EH (cell line): ENCODE measurements around the gene CHCHD2.
"Not testable (repeated sequence)": the region's sequence is repeated elsewhere in the genome, so short reads cannot be mapped to it uniquely, and the experiment has no call there.

ENCODE experiments used
- DNase-seq: peaks from one replicate; pipeline ENCODE4 v3.0.0-alpha.2; 2015; ENCODE audit warnings: low read depth

The CHCHD2 gene, protein sequence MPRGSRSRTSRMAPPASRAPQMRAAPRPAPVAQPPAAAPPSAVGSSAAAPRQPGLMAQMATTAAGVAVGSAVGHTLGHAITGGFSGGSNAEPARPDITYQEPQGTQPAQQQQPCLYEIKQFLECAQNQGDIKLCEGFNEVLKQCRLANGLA

DNA sequence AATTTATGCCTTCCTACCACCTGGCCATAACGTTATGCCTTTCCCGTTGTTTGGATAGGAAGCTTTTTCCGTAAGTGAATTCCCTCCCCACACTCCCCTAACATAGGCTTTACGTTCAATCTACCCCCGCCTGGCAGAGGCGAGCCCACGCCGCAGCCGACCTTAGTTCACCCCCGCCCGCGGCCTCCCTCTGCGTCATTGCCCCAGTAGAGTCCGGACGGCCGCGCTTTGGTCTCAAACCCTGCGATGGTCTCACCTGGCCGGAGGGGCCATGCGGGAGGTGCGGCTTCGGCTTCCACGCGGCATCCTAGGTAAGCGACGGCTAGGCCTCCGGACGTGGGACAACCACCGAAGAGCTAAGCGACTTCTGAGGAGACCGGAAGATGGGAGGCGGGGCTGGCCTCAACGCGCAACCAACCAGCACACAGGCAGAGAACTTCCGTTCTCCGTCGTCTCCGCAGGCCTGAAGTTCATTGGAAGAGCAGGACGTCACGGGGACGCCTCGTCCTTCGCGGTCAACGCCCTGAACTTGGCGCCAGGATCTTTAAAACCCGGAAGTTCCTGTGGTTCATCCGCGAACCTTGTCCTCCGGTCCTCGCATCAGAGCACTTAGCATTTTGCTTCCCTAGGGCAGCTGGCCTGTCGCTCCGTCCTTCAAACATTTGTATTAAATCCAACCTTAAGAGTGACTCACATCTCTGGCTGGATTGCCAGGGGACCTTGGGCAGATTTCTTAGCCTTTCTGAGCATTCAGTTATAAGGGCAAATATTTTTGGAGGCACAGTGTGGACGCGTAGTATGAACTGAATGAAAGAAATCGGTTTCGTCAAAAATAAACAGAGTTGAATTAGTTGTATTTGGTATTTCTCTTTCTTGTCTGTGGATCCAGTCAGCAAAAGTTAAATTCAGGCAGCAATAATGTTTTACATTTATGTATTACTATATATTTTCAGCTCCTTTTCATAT lies at the start of gene CHCHD2:
Gene CHCHD2, minus strand, starts transcription at position 369 of the 966 bp plus-strand sequence. Its CDS starts 63 bp downstream, at position 306.
- peak; percentile 99 for DNase-seq

DNA sequence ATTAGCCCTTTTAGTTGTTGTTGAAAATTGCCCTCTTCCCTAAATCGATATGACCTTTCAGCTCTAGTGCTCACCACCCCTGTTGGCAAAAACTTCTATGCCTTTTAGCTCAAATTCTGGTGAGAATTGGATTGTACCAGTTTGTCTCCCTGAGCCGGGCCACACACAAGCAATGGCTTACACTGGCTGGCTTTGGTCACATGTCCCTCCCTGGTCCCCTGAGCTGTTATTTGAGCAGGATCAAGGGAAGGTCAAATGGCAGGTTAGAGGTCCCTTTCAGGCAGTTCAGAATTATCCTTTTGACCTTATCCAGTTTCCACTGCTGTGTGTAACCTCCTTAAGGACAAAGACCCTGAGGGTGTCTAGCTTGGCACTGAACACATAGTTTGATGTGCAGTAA lies 24.8 kb upstream of the CHCHD2 start:
- not testable (repeated sequence) for DNase-seq

DNA sequence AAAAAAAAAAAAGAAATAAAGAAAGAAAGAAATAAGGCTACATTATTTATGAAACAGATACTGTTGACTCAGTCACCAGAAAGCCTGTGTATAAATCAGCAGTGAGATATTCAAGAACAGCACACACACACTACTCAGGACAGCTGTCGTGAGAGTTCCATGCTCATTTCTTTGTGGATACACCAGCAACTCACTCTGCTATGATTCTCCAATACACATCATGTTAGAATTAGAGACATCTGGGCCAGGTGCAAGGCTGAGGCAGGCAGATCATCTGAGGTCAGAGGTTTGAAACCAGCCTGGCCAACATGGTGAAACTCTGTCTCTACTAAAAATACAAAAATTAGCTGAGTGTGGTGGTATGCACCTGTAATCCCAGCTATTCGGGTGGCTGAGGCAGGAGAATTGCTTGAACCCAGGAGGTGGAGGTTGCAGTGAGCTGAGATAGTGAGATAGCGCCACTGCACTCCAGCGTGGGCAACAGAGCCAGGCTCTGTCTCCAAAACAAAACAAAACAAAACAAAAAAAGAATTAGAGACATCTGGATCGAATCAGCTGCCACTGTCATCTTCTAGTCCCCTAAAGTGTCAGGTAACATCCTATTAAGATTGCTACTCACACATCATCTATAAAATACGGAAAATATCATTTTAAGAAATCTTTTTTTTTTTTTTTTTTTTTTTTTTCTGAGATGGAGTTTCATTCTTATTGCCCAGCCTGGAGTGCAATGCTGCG lies 21.1 kb upstream of the CHCHD2 start:
- no peak for DNase-seq

DNA sequence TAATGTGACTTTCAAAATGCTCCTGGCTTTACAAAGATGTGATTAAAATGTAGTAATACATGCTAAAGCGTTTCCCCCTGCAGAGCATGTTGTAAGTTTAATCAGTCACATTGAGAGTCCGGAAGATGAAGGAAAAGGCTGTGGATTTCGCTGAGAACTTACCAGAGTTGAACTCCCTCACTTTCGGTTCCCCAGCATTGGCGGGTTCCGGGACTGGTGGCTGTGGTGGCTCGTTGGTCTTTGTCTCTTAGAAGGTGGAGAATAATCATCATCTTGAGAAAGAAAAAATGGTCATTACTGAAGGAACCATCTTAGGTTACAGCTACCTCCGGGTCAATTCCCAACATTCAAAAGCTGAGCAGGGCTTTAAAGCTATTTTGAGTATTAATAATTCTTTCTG lies 19.6 kb upstream of the CHCHD2 start:
- DNase-seq = no peak

DNA sequence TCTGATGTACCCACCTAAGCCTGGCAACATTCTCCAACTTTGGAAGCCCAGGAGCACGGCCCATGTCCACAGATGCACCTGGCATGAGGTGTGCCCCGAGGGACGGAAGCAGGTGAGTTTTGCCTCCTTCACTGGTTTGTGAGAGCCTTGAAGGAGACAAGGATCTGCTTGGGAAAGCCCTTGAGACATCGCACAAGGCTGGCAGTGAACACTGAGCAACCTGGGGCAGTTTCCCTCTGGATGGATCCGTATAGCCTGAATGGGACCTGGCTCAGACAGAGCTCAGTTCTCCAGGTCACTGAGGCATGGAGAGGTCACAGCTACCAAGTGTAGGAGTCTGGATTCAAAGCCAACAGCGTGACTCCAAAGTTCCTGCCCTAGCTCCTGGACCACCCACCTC lies 18.7 kb upstream of the CHCHD2 start:
- DNase-seq = no peak

DNA sequence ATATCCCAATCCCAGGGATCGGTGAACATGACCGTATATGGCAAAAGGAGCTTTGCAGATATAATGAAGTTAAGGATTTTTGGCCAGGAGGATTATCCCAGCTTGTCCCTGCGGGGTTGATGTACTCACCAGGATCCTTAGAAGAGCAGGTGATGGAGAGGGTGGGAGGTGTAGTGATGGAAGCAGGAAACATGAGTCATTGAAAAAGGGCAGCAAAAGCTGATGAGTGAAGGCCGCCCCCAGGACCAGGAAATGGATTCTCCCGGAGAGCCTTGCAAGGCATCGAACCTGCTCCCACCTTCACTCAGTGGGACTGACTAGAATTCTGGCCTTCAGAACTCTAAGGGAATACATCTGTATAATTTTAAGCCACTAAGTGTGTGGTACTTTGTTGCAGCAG lies 15.2 kb upstream of the CHCHD2 start:
- DNase-seq = no peak

DNA sequence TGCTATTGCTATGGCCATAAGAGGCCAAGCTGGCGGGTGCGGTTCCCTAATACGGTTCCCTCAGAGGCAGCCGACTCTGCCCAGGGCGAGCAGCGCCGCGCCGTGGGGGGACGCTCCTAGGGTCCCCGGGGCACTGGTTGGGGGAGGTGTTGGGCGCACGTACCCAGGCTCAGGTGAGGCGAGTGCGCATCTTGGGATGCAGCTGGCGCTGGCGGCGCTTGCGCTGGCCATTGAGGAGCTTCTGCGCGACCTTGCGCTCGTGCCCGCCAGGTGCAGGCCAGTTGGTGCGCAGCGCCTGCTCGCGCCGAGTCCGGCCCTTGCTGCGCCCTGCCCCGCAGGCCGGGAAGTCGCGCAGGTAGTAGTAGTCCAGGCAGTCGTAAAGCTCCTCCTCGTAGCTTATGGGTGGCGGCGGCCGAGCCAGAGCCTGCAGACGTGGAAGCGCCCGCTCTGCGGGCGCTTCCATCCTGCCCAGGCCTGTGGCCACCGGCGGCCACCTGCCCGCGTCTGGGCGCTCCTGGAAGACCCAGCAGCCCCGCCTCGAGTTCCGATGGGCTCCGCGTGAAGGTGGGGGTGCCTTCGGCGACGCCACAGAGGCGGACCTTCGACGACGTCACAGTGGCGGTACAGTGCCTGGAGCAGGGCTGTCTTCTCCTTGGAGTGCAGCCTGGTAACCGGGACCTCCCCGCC lies 9.7 kb upstream of the CHCHD2 start, which contains the start of gene NUPR2:
Gene NUPR2, minus strand, starts transcription at position 566 of the 687 bp plus-strand sequence. Its CDS starts 103 bp downstream, at position 463.
- DNase-seq = no peak

DNA sequence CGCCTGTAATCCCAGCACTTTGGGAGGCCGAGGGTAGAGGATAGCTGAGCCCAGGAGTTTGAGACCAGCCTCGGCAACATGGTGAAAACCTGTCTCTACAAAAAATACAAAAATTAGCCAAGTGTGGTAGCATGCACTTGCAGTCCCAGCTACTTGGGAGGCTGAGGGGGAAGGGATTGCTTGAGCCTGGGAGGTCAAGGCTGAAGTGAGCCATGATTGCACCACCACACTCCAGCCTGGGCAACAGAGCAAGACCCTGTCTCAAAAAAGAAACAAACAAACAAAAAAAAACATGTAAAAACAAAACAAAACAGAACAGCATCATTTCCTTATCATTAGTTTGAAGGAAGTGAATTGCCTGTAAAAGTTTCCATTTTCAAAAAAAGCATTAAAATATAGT lies 6.0 kb upstream of the CHCHD2 start:
- DNase-seq = not testable (repeated sequence)

DNA sequence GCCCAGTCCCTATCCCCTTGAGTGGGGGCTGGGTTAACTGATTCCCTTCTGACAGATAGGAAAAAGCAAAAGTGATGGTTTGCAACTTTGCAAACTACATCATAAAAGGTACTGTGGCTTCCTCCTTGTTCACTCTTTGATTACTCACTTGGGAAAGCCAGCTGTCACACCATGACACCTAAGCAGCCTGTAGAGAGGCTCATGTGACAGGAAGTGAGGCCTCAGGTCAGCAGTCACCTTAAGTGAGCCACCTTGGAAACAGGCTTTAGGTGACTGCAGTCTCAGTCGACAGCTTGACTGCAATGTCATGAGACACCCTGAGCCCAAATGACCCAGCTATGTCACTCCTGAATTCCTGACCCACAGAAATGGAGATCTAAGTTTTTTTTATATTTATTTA lies 4.3 kb upstream of the CHCHD2 start:
- no peak for DNase-seq

DNA sequence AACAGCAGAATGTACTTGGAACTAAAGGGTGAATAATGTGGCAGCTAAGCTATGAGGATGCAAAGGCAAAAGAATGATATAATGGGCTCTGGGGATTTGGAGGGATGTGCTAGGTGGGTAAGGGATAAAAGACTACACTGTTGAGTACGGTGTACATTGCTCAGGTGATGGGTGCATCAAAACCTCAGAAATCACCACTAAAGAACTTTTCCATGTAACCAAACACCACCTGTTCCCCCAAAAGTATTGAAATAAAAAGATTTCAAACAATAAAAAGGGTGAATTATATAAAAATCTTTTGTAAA lies 1.6 kb upstream of the CHCHD2 start:
- DNase-seq = no peak

DNA sequence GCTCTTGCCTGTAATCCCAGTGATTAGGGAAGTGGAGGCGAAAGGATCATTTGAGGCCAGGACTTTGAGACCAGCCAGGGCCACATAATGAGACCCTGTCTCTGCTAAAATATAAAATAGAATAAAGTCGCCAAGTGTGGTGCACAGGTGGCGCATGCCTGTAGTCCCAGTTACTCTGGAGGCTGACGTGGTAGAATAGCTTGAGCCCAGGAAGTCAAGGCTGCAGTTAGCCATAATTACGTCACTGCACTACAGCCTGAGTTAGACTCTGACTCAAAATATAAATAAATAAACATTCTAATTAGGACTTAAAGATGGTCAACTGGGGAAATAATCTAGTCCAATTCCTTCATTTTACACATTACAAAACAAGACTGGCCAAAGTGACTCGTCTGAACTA lies 768 bp downstream of the CHCHD2 start:
- DNase-seq = peak; percentile 83

DNA sequence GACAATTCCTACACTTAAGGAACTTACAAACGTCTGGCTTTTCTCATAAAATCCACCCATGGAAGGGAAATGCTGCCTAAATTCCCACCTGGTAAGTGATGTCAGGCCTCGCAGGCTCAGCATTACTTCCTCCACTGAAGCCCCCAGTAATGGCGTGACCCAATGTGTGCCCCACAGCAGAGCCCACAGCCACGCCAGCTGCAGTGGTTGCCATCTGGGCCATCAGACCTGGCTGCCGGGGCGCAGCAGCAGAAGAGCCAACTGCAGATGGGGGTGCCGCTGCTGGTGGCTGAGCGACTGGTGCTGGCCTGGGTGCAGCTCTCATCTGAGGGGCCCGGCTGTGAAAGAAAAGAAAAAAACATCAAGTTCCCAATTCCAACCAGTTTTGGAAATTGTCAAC lies 2.1 kb downstream of the CHCHD2 start:
- DNase-seq = not testable (repeated sequence)

DNA sequence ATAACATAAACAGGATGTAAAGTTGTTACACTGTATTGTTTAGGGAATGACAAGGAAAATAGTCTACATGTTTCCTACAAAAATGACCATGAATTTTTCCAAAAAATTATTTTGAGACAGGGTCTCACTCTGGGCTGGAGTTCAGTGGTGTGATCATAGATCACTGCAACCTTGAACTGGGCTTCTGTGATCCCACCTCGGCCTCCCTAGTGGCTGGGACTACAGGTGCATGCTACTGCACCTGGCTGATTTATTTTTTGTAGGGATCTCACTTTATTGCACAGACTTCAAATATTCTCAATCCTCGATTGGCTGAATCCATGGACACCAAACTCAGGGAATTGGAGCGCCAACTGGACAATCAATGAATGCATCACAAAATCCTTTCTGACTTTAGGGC lies 6.6 kb downstream of the CHCHD2 start:
- no peak for DNase-seq

DNA sequence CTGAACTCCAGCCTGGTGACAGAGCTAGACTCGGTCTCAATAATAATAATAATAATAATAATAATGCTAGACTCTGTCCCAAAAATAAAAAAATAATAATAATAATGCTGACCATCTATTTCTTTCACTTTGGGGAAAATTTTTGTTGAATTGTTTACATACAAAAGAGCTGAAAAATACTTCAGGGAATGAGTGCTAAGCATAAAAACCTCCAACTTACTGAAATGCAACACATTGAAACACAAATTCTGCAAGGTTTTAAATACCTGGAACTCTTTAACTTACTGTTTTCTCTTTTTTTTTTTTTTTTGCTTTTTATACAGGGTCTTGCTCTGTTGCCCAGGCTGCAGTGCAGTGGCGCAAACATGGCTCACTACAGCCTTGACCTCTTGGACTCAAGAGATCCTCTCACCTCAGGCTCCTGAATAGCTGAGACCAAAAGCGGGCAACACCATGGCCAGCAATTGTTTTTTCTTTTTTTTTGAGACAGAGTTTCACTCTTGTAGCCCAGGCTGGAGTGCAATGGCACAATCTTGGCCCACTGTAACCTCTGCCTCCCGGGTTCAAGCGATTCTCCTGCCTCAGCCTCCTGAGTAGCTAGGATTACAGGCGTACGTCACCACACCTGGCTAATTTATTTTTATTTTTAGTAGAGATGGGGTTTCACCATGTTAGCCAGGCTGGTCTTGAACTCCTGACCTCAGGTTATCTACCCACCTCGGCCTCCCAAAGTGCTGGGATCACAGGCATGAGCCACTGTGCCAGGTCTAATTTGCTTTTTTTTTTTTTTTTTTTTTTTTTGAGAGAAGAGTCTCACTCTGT lies 7.9 kb downstream of the CHCHD2 start:
- not testable (repeated sequence) for DNase-seq

DNA sequence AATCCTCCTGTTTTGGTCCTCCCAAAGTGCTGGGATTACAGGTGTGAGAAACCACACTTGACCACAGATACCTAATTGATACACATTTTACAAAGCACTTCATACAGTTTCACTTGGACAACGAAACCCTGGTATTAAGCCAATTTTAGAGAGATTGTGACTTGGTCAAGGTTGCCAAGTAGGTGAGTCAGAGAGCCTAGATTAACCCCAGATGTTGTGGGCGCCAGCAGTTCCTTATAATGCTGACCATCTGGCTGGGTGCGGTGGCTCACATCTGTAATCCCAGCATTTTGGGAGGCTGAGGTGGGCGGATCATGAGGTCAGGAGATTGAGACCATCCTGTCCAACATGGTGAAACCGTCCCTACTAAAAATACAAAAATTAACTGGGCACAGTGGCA lies 8.6 kb downstream of the CHCHD2 start:
- peak; percentile 86 for DNase-seq

DNA sequence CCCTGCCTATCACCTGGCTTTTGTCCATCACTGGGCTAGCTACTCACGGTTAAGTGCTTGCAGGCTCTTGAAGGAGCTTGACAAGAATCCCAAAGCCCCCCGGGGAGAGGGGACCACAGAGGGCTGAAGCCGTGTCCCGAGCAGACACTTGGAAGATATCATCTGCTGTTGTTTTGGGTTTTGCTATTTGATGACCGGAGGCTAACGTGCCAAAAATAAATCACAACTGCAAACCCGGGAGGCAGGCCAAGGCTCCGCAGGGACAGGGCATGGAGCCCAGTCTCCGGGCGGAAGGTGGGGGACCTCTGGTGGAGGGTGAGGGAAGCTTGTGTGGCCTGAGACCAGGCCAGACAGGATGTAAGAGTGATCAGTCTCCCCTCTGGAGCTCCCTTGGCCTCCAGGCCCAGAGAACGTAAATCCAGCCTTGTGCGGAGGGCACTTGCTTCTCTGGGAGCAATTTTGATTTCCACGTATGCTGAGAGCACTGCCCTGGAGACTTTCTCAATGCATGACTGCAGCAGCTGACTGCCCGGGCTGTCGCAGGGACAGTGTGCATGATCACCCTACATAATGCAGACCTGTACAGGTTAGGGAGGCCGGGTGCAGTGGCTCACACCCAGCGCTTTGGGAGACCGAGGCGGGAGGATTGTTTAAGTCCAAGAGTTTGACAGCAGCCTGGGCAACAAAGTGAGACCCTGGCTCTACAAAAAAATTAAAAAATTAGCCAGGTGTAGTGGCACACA lies 13.3 kb downstream of the CHCHD2 start, which contains the start of gene PHKG1:
Gene PHKG1, minus strand, starts transcription at position 164 of the 743 bp plus-strand sequence. CDS start 4,011 bp downstream, outside the sequence.
- DNase-seq = peak; percentile 92

DNA sequence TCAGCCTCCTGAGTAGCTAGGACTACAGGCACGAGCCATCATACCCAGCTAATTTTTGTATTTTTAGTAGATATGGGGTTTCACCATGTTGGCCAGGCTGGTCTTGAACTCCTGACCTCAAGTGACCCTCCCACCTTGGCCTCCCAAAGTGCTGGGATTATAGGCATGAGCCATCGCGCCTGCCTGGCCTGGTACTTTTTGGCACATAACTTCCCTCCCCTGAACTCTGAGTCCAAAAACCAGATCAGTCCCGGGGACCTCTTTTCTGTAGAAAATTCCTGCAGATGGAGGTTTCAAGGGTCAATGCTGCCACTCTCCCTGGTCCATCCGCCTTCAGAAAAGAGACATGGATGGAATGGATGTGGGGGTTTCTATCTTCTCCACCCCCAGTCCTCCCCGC lies 13.9 kb downstream of the CHCHD2 start:
- not testable (repeated sequence) for DNase-seq

DNA sequence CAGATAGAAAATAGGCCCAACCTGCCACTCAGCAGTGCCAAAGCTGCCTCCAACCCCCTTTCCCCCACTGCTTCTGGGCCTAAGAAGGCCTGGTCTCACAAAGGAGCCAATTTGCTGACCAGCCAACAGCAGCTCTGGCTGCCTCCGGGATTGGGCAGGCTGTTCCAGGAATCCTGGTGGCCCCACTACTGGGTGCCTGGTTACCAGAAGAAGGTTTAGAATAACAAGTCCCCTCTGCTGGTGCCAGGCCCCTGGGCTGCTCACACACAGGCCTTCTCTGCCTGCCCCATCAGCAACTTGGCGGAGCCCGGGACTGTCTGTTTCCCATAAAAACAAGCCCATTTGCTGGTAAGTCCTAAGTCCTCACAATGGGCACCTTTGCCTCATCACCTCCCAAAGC lies 14.7 kb downstream of the CHCHD2 start:
- DNase-seq = peak; percentile 16

DNA sequence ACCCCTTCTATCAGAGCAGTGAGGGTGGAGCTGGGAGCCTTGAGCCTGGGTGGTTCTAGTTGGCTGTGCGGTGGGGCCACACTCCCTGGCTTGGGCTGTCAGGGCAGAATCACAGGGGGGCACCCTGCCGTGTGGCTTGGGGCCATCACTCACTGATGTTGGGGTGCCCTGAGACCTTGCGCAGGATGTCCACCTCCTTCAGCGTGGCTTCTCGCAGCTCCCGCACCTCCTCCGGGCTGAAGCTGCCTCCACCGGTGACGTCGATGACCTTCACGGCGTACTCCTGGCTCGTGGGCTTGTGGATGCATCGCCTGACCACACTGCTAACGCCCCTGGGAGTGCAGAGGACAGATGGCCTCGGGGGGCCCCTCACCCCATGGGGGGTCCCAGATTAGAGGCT lies 18.8 kb downstream of the CHCHD2 start:
- no peak for DNase-seq

DNA sequence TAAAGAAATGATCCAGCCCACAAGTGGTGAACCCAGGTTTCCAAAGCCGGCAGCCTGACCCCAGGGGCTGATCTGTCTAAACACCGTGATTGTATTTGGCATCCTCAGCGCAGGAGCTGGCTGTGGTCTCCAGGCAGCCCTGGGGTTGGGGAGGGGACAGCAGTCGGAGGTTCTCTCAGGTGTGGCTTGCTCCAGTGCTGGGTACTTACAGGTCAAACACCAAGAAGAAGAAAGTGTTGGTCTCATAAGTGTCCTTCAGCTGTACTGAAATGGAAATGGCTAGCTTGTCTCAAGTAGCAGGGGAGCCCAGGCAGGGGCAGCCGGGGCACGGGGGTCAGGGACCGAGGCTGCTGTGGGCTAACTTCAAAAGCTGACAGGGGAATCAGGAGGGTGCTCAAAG lies 19.5 kb downstream of the CHCHD2 start:
- no peak for DNase-seq
